Omental fat pad (tissue), 4 donors: ENCODE measurements around the gene VWA3B. TPM values are rescaled to one million over a fixed set of nuclear protein-coding genes. Genes with fewer than 3 reads are reported as not detected.
"Not testable (repeated sequence)": the region's sequence is repeated elsewhere in the genome, so short reads cannot be mapped to it uniquely, and the experiment has no call there.

Experiments
- ATAC-seq: fragments of 150-250 bp; one replicate; pipeline ENCODE4 v1.9.1; 2016; ENCODE audit warnings: mild to moderate bottlenecking, moderate library complexity; ENCODE audit not compliant: low FRiP score
- DNase-seq: peaks from one replicate; pipeline ENCODE4 v3.0.0-alpha.2; 2019; ENCODE audit warnings: low spot score
- total RNA-seq, 4 donors: library from RNA; depleted of rRNA; stranded (reverse); fragments of >200 nt; gene quantifications; one replicate each; pipeline ENCODE4 v1.1.0, GENCODE V29; 2016
- TF ChIP-seq, protein P1 (sequence below), 3 donors: fragments of 450-650 bp; IDR thresholded peaks; one replicate each; pipeline ENCODE4 v1.5.1; 2016 to 2017; ENCODE audit warnings: antibody characterized with exemption in 3 of 3, mild to moderate bottlenecking in 3 of 3, moderate library complexity in 2 of 3

VWA3B gene
- total RNA-seq, 4 donors from 2014 or later, result 0.32 TPM; not detected in 3

DNA sequence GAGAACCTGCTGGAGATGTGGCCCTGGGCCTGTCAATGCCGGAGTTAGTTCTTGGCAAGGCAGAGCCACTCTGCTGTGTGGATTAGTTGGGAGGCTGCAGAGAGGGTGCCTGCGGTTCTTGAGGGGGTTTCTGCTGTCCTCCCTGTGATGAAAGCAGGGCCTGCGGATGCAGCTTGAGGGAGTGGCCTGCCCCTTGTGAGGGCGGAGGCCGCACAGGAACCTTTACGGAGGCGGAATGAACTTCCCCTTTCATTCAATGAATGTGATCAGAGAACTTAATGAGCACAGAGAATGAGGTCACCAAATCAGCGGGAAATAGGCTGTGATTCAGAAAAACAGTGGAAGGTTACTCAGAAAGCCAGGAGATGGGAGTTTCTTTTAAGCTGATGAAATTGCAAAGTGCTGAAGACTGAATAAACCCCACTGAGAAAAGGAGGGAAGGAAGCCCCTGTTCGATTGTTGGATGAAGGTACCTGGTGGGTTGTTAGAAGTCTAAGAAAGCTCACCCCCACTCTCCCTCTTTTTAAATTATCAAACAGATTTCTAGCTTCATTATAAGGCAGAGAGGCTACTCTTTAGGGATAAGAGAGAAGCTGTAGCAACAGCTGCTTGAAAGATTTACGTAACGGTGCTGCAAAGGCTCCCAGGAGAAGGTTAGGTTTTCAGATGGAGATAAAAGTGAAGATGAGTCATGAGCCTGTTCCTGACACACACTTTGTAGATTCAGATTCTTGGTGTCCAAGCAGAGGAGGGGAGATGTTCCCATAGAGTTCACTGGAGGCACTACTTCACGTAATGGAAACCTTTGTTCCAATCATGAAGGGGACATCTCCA lies 47.4 kb downstream of the VWA3B start:
- TF ChIP-seq, protein P1, sequence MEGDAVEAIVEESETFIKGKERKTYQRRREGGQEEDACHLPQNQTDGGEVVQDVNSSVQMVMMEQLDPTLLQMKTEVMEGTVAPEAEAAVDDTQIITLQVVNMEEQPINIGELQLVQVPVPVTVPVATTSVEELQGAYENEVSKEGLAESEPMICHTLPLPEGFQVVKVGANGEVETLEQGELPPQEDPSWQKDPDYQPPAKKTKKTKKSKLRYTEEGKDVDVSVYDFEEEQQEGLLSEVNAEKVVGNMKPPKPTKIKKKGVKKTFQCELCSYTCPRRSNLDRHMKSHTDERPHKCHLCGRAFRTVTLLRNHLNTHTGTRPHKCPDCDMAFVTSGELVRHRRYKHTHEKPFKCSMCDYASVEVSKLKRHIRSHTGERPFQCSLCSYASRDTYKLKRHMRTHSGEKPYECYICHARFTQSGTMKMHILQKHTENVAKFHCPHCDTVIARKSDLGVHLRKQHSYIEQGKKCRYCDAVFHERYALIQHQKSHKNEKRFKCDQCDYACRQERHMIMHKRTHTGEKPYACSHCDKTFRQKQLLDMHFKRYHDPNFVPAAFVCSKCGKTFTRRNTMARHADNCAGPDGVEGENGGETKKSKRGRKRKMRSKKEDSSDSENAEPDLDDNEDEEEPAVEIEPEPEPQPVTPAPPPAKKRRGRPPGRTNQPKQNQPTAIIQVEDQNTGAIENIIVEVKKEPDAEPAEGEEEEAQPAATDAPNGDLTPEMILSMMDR (IDR thresholded peaks at IDR 0.05), result no peak
- peak; percentile 59 for ATAC-seq
- no peak for DNase-seq

DNA sequence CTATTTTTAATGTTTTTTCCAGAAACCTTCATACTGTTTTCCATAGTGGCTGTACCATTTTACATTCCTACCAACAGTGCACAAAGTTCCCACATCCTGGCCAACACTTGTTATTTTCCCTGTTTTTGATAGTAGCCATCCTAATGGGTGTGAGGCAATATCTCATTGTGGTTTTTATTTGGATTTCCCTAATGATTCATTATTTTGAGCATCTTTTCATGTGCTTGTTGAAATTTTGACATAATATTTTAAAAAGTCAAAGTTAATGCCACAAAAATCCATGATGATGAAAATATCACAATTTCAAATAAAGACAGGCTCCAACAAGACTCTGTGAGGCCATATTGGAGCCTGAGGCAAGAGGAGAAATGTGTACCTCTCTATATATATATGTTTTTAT lies 50.2 kb downstream of the VWA3B start:
- TF ChIP-seq, protein P1 (IDR thresholded peaks at IDR 0.05), result no peak
- DNase-seq, result no peak
- ATAC-seq, result no peak

DNA sequence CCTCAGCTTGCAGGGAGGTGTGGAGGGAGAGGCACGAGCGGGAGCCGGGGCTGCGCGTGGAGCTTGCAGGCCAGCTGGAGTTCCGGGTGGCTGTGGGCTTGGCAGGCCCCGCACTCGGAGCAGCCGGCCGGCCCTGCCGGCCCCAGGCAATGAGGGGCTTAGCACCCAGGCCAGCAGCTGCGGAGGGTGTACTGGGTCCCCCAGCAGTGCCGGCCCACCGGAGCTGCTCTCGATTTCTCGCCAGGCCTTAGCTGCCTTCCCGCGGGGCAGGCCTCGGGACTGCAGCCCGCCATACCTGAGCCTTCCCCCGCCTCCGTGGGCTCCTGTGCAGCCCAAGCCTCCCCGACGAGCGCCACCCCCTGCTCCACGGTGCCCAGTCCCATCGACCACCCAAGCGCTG lies 52.0 kb downstream of the VWA3B start:
- ATAC-seq, DNase-seq: not testable (repeated sequence)

GRCh38 chr2:98140210-98140609 lies 53.2 kb downstream of the VWA3B start:
- DNase-seq (no peak), ATAC-seq (no peak)
- TF ChIP-seq, protein P1 (IDR thresholded peaks at IDR 0.05), result no peak

DNA sequence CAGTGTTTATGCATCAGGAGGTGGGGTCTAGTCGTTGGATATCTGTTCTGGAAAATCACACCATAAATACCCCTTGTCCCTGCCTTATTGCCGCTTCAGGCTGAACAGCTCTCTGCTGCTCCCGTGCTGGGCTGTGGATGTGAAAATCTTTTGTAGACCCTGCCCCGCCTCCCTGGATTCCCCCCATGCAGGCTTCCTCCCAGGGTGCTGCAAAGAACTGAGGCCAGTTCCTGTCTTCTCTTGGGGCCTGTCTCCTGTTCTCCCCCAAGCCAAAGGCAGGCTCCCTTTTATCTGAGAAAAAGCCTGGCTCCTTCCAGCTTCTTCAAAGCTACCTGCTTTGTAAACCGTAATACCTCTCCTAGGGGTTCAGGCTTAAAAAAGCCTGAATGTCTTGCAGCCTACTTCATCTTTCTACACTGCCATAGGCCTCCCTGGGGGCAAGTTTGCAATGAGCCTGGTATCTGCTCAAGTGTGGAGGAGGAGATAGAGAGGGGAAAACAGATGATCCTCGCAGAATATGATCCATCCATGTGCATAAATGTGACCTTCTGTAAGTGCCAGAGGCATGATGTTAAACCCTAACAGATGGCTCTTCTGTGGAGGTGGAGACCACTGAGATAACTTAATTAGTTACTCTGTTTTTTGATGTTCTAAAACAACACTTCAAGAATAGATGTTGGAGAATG lies 55.3 kb downstream of the VWA3B start:
- ATAC-seq (no peak), DNase-seq (no peak)

GRCh38 chr2:98145070-98145469 lies 58.1 kb downstream of the VWA3B start:
- DNase-seq, result no peak
- no peak for ATAC-seq
- TF ChIP-seq, protein P1 (IDR thresholded peaks at IDR 0.05), result no peak

More for the DNA sequence above, 55.3 kb downstream of the VWA3B start:
- TF ChIP-seq, protein P1 (IDR thresholded peaks at IDR 0.05), result no peak

GRCh38 chr2:98147900-98148299 lies 60.9 kb downstream of the VWA3B start:
- ATAC-seq, DNase-seq: not testable (repeated sequence)
